SK-N-SH (cell line): ENCODE results near the gene SUPT5H. TPM values are rescaled to one million over a fixed set of nuclear protein-coding genes. Genes with fewer than 3 reads are reported as not detected.
"Not testable (repeated sequence)": the region's sequence is repeated elsewhere in the genome, so short reads cannot be mapped to it uniquely, and the experiment has no call there.

Source experiments
- CTCF ChIA-PET: fragments of 300-600, 350-600 bp; formaldehyde crosslinking; extraction: SDS; loops from one replicate; lab custom pipeline; 2021; lab: Yijun Ruan, JAX
- POLR2A ChIA-PET: fragments of 350-600 bp; sonication (Branson Sonifier 250); formaldehyde crosslinking; extraction: SDS; loops from one replicate; lab custom pipeline; 2020; ENCODE audit warnings: antibody characterized with exemption, inconsistent platforms; lab: Yijun Ruan, JAX
- DNase-seq: peaks from one replicate; pipeline ENCODE4 v3.0.0; 2012
- H2AFZ ChIP-seq: fragments of 200-600 bp; sonication (generic); 2 replicates; pipeline ENCODE4 v1.8.1; 2016; ENCODE audit warnings: antibody characterized with exemption, mild to moderate bottlenecking, low read depth
- H3F3A ChIP-seq: fragments of 200-600 bp; sonication (generic); replicated peaks from 2 replicates; pipeline ENCODE3; 2016; ENCODE audit warnings: antibody characterized with exemption, mild to moderate bottlenecking; ENCODE audit not compliant: insufficient read depth
- H3K27ac ChIP-seq, 2 experiments: fragments of 200-500 bp in 1 of 2; fragments of 200-600 bp in 1 of 2; sonication (Bioruptor generic) in 1 of 2; sonication (generic), shearing (Covaris generic) in 1 of 2; 2 replicates each; pipeline versions ENCODE4 v1.5.1 to v1.6.1; 2014 to 2016; ENCODE audit warnings: low read depth in 2 of 2, inconsistent platforms in 1 of 2, low read length in 1 of 2, mild to moderate bottlenecking in 1 of 2, mixed read lengths in 1 of 2
- H3K27me3 ChIP-seq: fragments of 200-600 bp; sonication (generic), shearing (Covaris generic); 2 replicates; pipeline ENCODE4 v1.6.1; 2016; ENCODE audit warnings: mixed run types; ENCODE audit not compliant: insufficient read depth
- H3K36me3 ChIP-seq, 2 experiments: fragments of 200-500 bp in 1 of 2; fragments of 200-600 bp in 1 of 2; sonication (Bioruptor generic) in 1 of 2; sonication (generic) in 1 of 2; replicated peaks in 1 of 2; 2 replicates each; pipeline versions ENCODE3 to v1.5.1; 2014 to 2016; ENCODE audit warnings: low read length in 1 of 2, mild to moderate bottlenecking in 1 of 2; ENCODE audit not compliant: insufficient read depth in 2 of 2, control insufficient read depth in 1 of 2
- H3K4me1 ChIP-seq, 2 experiments: fragments of 200-500 bp in 1 of 2; fragments of 200-600 bp in 1 of 2; sonication (Bioruptor generic) in 1 of 2; sonication (generic), shearing (Covaris generic) in 1 of 2; 2 replicates each; pipeline versions ENCODE4 v1.5.1 to v1.6.1; 2014 to 2016; ENCODE audit warnings: low read depth in 1 of 2, low read length in 1 of 2, mixed run types in 1 of 2; ENCODE audit not compliant: insufficient read depth in 2 of 2, control insufficient read depth in 1 of 2
- H3K4me2 ChIP-seq: fragments of 200-600 bp; sonication (generic), shearing (Covaris generic); 2 replicates; pipeline ENCODE4 v1.6.1; 2017; ENCODE audit warnings: mixed run types
- H3K4me3 ChIP-seq, 2 experiments: fragments of 200-500 bp in 1 of 2; fragments of 200-600 bp in 1 of 2; sonication (Bioruptor generic) in 1 of 2; sonication (generic), shearing (Covaris generic) in 1 of 2; 2 replicates each; pipeline versions ENCODE4 v1.5.1 to v1.8.1; 2014 to 2016; ENCODE audit warnings: low read depth in 2 of 2, inconsistent platforms in 1 of 2, low read length in 1 of 2, mild to moderate bottlenecking in 1 of 2, mixed read lengths in 1 of 2, moderate library complexity in 1 of 2
- H3K79me2 ChIP-seq: fragments of 200-600 bp; sonication (generic); 2 replicates; pipeline ENCODE4 v1.8.1; 2017; ENCODE audit warnings: mild to moderate bottlenecking; ENCODE audit not compliant: insufficient read depth
- H3K9ac ChIP-seq: fragments of 200-600 bp; sonication (generic); 2 replicates; pipeline ENCODE4 v1.6.1; 2017; ENCODE audit warnings: mixed run types
- H3K9me2 ChIP-seq: fragments of 200-600 bp; sonication (generic); 2 replicates; pipeline ENCODE4 v1.6.1; 2017; ENCODE audit warnings: mixed run types
- H3K9me3 ChIP-seq: fragments of 200-600 bp; sonication (generic); 2 replicates; pipeline ENCODE4 v1.6.1; 2017; ENCODE audit warnings: mixed run types, mild to moderate bottlenecking, moderate library complexity
- H4K20me1 ChIP-seq: fragments of 200-600 bp; sonication (generic); 2 replicates; pipeline ENCODE4 v1.6.1; 2017; ENCODE audit warnings: mild to moderate bottlenecking, mixed run types; ENCODE audit not compliant: insufficient read depth
- CHD2 ChIP-seq: fragments of 150-350 bp; IDR thresholded peaks from 2 replicates; pipeline ENCODE4 v1.6.1; 2018; ENCODE audit warnings: low read length; ENCODE audit not compliant: partially characterized antibody
- CTCF ChIP-seq: fragments of 200-600 bp; sonication (generic); IDR thresholded peaks from 2 replicates; pipeline ENCODE4 v1.6.1; 2017; ENCODE audit warnings: antibody characterized with exemption, mild to moderate bottlenecking, moderate library complexity
- EZH2phosphoT487 ChIP-seq: fragments of 200-600 bp; sonication (generic); IDR thresholded peaks from 2 replicates; pipeline ENCODE4 v1.6.1; 2017; ENCODE audit warnings: low read depth, mixed run types, mild to moderate bottlenecking, antibody characterized with exemption, moderate library complexity, borderline replicate concordance
- FOXJ3 ChIP-seq: sonication (generic); formaldehyde crosslinking; IDR thresholded peaks from 2 replicates; pipeline ENCODE4 v1.5.1; 2020; ENCODE audit warnings: mild to moderate bottlenecking, missing genetic modification reagents
- FOXM1 ChIP-seq: IDR thresholded peaks from 2 replicates; pipeline ENCODE4 v1.4.0; 2012; ENCODE audit warnings: low read depth, mild to moderate bottlenecking
- GABPA ChIP-seq: IDR thresholded peaks from 2 replicates; pipeline ENCODE4 v1.4.0; 2012; ENCODE audit warnings: low read depth, mild to moderate bottlenecking
- PBX3 ChIP-seq: IDR thresholded peaks from 2 replicates; pipeline ENCODE4; 2012
- POLR2AphosphoS5 ChIP-seq: IDR thresholded peaks from 2 replicates; pipeline ENCODE4 v1.6.1; 2012; ENCODE audit warnings: low read depth, low read length
- RXRA ChIP-seq: IDR thresholded peaks from 2 replicates; pipeline ENCODE4 v1.4.0; 2012; ENCODE audit warnings: low read depth, mild to moderate bottlenecking, borderline replicate concordance
- USF1 ChIP-seq: IDR thresholded peaks from 2 replicates; pipeline ENCODE4 v1.4.0; 2012; ENCODE audit warnings: low read depth, borderline replicate concordance
- USF2 ChIP-seq: fragments of 150-350 bp; IDR thresholded peaks from 2 replicates; pipeline ENCODE4 v1.6.1; 2017; ENCODE audit warnings: antibody characterized with exemption, low read length, low read depth, borderline replicate concordance
- WGBS: methylation state at CpG from one replicate; pipeline ENCODE4 v1.1.6; 2017; ENCODE audit warnings: low lambda C conversion rate; 5-methylcytosine and 5-hydroxymethylcytosine counted together
- polyA plus RNA-seq, 3 experiments: library from polyadenylated mRNA; depleted of rRNA; stranded (reverse); fragments of >200 nt; gene quantifications; 2 replicates each; pipeline ENCODE4 v1.2.3, GENCODE V29; 2012
- TF ChIP-seq, protein P1 (sequence below): IDR thresholded peaks from 2 replicates; pipeline ENCODE4 v1.4.0; 2012; ENCODE audit warnings: low read depth, borderline replicate concordance

SUPT5H gene
- polyA plus RNA-seq, 1 of the 3 experiments (the other 2 are of a cell fraction) = 137 TPM

- Histone ChIP-seq H3K9me3 (no peaks in the 10 kb centered on the region), H3K27me3 (no peaks in the 10 kb centered on the region), H3K4me1 (peaks cover 0 to 5% of the 10 kb centered on the region in 2 experiments; a peak in 1 of 4 replicates), H2AFZ (no peak overlapping the region), H3K36me3 (peaks cover 13 to 44% of the 10 kb centered on the region in 2 experiments), H4K20me1 (no peaks in the 10 kb centered on the region), H3F3A (peaks cover 22% of the 10 kb centered on the region), H3K9me2 (no peaks in the 10 kb centered on the region), H3K79me2 (peaks cover 1% of the 10 kb centered on the region), H3K27ac (no peak overlapping the region), H3K4me3 (no peak overlapping the region), H3K9ac (no peak overlapping the region), H3K4me2 (no peak overlapping the region)
- CTCF ChIA-PET = interaction anchor here (1.3 to 5.5 kb wide), 6 partner anchors 15 to 66 kb away, joined by 3 to 96 read pairs (median 10); partner anchors contain the start of genes EID2 and EID2B
- WGBS = 92% methylated on average over 2 of the region's 2 CpGs
- DNase-seq = no peak
- TF ChIP-seq CHD2 (no peak), GABPA (no peak), POLR2AphosphoS5 (no peak), USF1 (no peak), CTCF (no peak), EZH2phosphoT487 (no peak), USF2 (no peak), FOXJ3 (no peak), PBX3 (no peak), FOXM1 (no peak), RXRA (no peak)
- TF ChIP-seq, protein P1, sequence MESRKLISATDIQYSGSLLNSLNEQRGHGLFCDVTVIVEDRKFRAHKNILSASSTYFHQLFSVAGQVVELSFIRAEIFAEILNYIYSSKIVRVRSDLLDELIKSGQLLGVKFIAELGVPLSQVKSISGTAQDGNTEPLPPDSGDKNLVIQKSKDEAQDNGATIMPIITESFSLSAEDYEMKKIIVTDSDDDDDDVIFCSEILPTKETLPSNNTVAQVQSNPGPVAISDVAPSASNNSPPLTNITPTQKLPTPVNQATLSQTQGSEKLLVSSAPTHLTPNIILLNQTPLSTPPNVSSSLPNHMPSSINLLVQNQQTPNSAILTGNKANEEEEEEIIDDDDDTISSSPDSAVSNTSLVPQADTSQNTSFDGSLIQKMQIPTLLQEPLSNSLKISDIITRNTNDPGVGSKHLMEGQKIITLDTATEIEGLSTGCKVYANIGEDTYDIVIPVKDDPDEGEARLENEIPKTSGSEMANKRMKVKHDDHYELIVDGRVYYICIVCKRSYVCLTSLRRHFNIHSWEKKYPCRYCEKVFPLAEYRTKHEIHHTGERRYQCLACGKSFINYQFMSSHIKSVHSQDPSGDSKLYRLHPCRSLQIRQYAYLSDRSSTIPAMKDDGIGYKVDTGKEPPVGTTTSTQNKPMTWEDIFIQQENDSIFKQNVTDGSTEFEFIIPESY = no peak
- POLR2A ChIA-PET = no interaction called here
Observed at GRCh38 chr19:39475748-39476147, 30.4 kb downstream of the SUPT5H start.

GRCh38 chr19:39479319-39479801, 34.0 kb downstream of the SUPT5H start:
- H3K4me3 ChIP-seq, H2AFZ ChIP-seq, H3K9ac ChIP-seq, DNase-seq, H3K4me2 ChIP-seq, H3K27ac ChIP-seq, H3K9me3 ChIP-seq, H4K20me1 ChIP-seq, POLR2A ChIA-PET, H3K9me2 ChIP-seq, H3K27me3 ChIP-seq, CTCF ChIA-PET: not testable (repeated sequence)
- WGBS = 90% methylated on average over 11 of the region's 11 CpGs
- H3F3A ChIP-seq = peaks cover 22% of the 10 kb centered on the region
- peaks cover 0 to 14% of the 10 kb centered on the region in 2 experiments; a peak in 1 of 4 replicates for H3K4me1 ChIP-seq
- H3K79me2 ChIP-seq = peaks cover 33% of the 10 kb centered on the region
- peaks cover 18 to 20% of the 10 kb centered on the region in 2 experiments for H3K36me3 ChIP-seq
